A549 treated with CpdA at 1 μM for 4 hours (cell line): ENCODE data around the gene DNAJA4. TPM values are rescaled to one million over a fixed set of nuclear protein-coding genes. Genes with fewer than 3 reads are reported as not detected.

Experiments
- total RNA-seq: library from RNA; stranded (reverse); fragments of 200-300 nt; extraction: Qiagen RNA extraction; gene quantifications from 5 replicates; pipeline ENCODE4 v1.2.3, GENCODE V29; 2022; ENCODE audit warnings: low read depth

The DNAJA4 gene
- 0.02 TPM in 1 of 5 replicates, not detected in the others for total RNA-seq

GRCh38 chr15:78264304-78265136 lies at the start of gene DNAJA4:
Gene DNAJA4, plus strand, starts transcription at chr15:78264562. Its CDS starts 202 bp downstream, at chr15:78264764.

GRCh38 chr15:78234515-78235040 lies 29.8 kb upstream of the DNAJA4 start, which contains the start of gene ACSBG1:
Gene ACSBG1, minus strand, starts transcription at chr15:78234565. Its CDS starts 64 bp downstream, at chr15:78234501.

GRCh38 chr15:78299101-78299930 lies 35.0 kb downstream of the DNAJA4 start, which contains the start of gene SKIC8:
Gene SKIC8, minus strand, starts transcription at chr15:78299609. Its CDS starts 3,923 bp downstream, at chr15:78295686.

Other genes with a start within 250 kb of the DNAJA4 start
- 13.5 to 16.5 TPM (median 14.3 TPM) in 5 replicates for gene TBC1D2B, start 186.9 kb upstream of the DNAJA4 start, total RNA-seq
- not detected in 5 replicates for gene SH2D7, start 172.0 kb upstream of the DNAJA4 start, total RNA-seq
- gene CIB2, start 133.1 kb upstream of the DNAJA4 start, total RNA-seq, result 23.0 to 30.0 TPM (median 28.3 TPM) in 5 replicates
- 70.0 to 103 TPM (median 78.1 TPM) in 5 replicates for gene IDH3A, start 115.2 kb upstream of the DNAJA4 start, total RNA-seq
- gene ACSBG1, start 30.0 kb upstream of the DNAJA4 start, total RNA-seq, result 0.21 to 0.41 TPM (median 0.31 TPM) in 5 replicates
- 77.9 to 118 TPM (median 87.9 TPM) in 5 replicates for gene SKIC8, start 35.0 kb downstream of the DNAJA4 start, total RNA-seq
- 0.71 to 1.9 TPM (median 1.6 TPM) in 5 replicates for gene CRABP1, start 75.8 kb downstream of the DNAJA4 start, total RNA-seq
- 35.5 to 47.0 TPM (median 42.8 TPM) in 5 replicates for gene IREB2, start 173.7 kb downstream of the DNAJA4 start, total RNA-seq
- gene HYKK, start 243.0 kb downstream of the DNAJA4 start, total RNA-seq, result 5.5 to 9.0 TPM (median 6.7 TPM) in 5 replicates